Measurements from ENCODE around the gene MPLKIP. TPM values are rescaled to one million over a fixed set of nuclear protein-coding genes. Genes with fewer than 3 reads are reported as not detected.

Gene MPLKIP
- total and polyA plus RNA-seq, 10 donors: 28.1 to 64.5 (median 41.2) TPM

GRCh38 chr7:40098810-40099209 is 35.6 kb downstream of the MPLKIP start:
- no peaks in the 10 kb centered on the region for H3K9me3 ChIP-seq
- DNase-seq: no peak
- H3K4me3 ChIP-seq: no peak overlapping the region
- H3K36me3 ChIP-seq: peaks cover 0 to 36% (median 19%) of the 10 kb centered on the region in 6 donors
- intact Hi-C loops (cut with DNase I; ENCODE audit: low total_unique reads): no loop called here
- H3K27ac ChIP-seq: no peak overlapping the region
- TF ChIP-seq POLR2A (IDR thresholded peaks at IDR 0.05) (no peak), POLR2AphosphoS5 (IDR thresholded peaks at IDR 0.05) (no peak), CTCF (IDR thresholded peaks at IDR 0.05 in 8 of 11, conservative IDR thresholded peaks at IDR 0.05 in 3 of 11) (no peak)
- H3K27me3 ChIP-seq (replicated peaks in 1 of 7): no peaks in the 10 kb centered on the region
- no peaks in the 10 kb centered on the region for H3K4me1 ChIP-seq

GRCh38 chr7:40097728-40098127 is 36.7 kb downstream of the MPLKIP start:
- Histone ChIP-seq H3K4me1 (no peaks in the 10 kb centered on the region), H3K27me3 (replicated peaks in 1 of 7) (no peaks in the 10 kb centered on the region), H3K9me3 (no peaks in the 10 kb centered on the region), H3K36me3 (peaks cover 0 to 46% (median 29%) of the 10 kb centered on the region in 6 donors), H3K4me3 (no peak overlapping the region), H3K27ac (no peak overlapping the region)
- 86 to 93% (median 91%) methylated on average over 2 of the region's 2 CpGs for WGBS, 5 donors
- no peak for TF ChIP-seq POLR2AphosphoS5 (IDR thresholded peaks at IDR 0.05)
- TF ChIP-seq CTCF (IDR thresholded peaks at IDR 0.05 in 8 of 11, conservative IDR thresholded peaks at IDR 0.05 in 3 of 11): no peak
- TF ChIP-seq POLR2A (IDR thresholded peaks at IDR 0.05): no peak
- intact Hi-C loops (cut with DNase I; ENCODE audit: low total_unique reads): no loop called here
- DNase-seq: no peak

- no peak for TF ChIP-seq POLR2A (IDR thresholded peaks at IDR 0.05)
- TF ChIP-seq CTCF (IDR thresholded peaks at IDR 0.05 in 8 of 11, conservative IDR thresholded peaks at IDR 0.05 in 3 of 11): no peak
- TF ChIP-seq POLR2AphosphoS5 (IDR thresholded peaks at IDR 0.05): no peak
- H3K36me3 ChIP-seq: peaks cover 0 to 66% (median 40%) of the 10 kb centered on the region in 6 donors
- no peaks in the 10 kb centered on the region for H3K4me1 ChIP-seq
- H3K9me3 ChIP-seq: no peaks in the 10 kb centered on the region
- 30 to 59% (median 48%) methylated on average over 1 of the region's 1 CpG for WGBS, 5 donors
- H3K27me3 ChIP-seq (replicated peaks in 1 of 7): no peaks in the 10 kb centered on the region
- no peak for DNase-seq
- no peak overlapping the region for H3K4me3 ChIP-seq
- H3K27ac ChIP-seq: peak overlapping the region in 1 of 8 donors; percentile 9
- intact Hi-C loops (cut with DNase I; ENCODE audit: low total_unique reads): no loop called here
Measured at GRCh38 chr7:40095695-40096327, 38.6 kb downstream of the MPLKIP start.

GRCh38 chr7:40095230-40095629 is 39.2 kb downstream of the MPLKIP start:
- Histone ChIP-seq H3K9me3 (no peaks in the 10 kb centered on the region), H3K27me3 (replicated peaks in 1 of 7) (no peaks in the 10 kb centered on the region), H3K36me3 (peaks cover 0 to 71% (median 45%) of the 10 kb centered on the region in 6 donors), H3K27ac (no peak overlapping the region), H3K4me1 (no peaks in the 10 kb centered on the region), H3K4me3 (no peak overlapping the region)
- no peak for DNase-seq
- intact Hi-C loops (cut with DNase I; ENCODE audit: low total_unique reads): no loop called here
- TF ChIP-seq CTCF (IDR thresholded peaks at IDR 0.05 in 8 of 11, conservative IDR thresholded peaks at IDR 0.05 in 3 of 11) (no peak), POLR2A (IDR thresholded peaks at IDR 0.05) (no peak), POLR2AphosphoS5 (IDR thresholded peaks at IDR 0.05) (no peak)
- 0 to 98% (median 91%) methylated on average over 1 of the region's 1 CpG for WGBS, 5 donors
